Measurements from ENCODE around the gene SNX8.

The SNX8 gene

DNA sequence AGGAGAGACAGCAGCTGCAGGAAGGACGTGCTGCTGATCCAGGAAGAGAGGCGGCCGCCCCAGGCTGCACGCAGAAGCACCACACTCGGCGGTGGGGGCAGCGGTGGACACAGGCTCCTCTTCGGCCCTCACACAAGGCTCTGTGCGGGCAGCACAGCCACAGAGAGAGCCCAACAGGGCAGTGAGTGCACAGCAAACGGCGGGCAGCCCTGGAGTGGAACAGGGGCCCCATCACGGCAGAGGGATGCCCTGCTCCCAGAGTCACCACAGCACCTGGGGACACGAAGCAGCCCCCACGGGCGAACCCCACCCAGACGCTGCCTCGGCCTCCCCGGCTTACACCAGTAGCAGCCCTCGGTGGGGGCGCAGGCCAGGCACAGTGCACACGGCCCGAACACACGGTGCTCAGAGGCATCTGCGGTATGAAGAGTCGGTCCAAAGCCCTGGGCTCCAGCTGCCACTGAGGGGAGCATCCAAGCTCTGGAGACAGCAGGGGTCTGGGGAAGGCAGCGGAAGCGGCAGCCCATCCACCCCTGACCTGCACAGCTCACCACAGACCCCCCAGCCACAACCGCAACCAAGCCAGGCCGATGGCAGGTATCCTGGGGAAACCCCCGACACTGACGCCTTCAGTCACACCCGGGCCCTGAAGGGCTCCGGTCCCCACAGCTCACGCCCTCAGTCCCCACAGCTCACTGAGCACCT, 55.4 kb downstream of the SNX8 start:
- no peak for DNase-seq

DNA sequence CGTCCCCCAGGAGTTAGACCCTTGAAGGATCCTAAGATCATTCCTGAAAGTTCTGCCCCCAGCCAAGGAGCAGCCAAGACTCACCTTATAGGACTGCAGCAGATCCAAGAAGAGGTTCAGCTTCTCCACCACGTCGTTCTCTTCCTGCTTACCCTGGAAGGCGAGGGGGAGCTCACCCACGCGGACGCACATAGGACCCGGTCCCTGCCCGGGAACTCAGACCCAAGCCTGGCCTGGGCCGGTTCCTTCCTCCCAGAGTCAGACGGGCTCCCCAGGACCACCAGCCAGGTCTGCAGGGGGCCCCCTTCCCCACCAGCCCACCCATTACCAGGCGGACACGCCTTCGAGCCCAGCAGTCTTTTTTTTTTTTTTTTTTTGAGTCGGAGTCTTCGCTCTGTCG, 56.6 kb downstream of the SNX8 start:
- DNase-seq = no peak

DNA sequence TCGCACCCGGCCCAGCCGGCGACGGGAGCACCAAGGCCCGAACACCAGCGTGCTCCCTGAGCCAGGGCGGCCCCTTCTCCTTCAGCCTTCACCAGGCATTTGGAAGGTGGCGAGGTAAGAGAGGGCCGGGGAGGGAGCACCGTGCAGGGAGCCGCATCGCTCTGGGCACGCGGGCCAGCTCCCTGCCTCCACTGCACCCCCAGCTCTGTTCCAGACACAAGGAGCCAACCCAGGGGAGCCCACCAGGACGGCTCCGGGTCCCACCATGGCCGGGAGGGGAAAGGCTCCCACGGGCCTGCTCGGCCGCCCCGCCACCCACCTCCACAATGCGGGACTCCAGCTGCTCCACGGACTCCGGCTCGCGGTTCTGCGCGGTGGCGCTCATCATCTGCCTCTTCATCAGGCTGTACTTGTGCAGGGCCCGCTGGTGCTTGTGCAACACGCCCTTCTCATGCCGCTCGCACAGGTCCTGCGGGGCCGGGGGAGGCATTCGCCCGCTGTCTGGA, 57.1 kb downstream of the SNX8 start:
- no peak for DNase-seq

DNA sequence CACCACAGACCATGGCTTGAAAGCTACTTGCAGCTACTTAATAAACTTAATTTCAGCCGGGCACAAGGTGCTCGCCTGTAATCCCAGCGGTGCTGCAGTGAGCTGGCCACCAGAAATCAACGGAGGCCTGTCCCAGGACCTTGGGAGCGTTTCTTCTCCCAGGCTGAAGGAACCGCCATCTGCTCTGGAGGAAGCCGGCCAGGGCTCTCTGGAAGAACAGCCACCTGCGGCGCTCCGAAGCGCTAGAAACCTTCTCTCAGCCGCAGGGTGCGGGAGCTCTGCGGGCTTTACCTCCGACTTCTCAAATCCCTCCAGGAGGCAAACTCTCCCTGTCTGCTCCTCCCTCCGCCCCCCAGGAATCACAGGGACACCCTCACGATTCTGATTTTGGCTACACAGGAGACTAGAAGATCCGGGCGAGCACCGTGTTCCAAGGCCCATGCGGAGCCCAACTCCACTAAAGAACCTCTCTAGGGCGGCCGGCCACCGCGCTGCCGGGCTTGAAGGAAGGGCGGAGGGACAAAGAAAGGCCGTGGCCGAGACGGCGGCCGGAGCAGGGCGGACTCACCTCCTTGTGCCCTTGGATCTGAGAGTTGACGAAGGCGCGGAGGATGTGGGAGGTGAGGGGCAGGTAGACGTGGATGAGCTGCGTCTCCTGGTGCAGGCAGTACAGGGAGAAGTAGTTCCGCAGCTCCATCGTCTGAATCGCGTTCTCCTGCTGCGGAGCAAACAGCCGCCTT, 57.8 kb downstream of the SNX8 start:
- no peak for DNase-seq

DNA sequence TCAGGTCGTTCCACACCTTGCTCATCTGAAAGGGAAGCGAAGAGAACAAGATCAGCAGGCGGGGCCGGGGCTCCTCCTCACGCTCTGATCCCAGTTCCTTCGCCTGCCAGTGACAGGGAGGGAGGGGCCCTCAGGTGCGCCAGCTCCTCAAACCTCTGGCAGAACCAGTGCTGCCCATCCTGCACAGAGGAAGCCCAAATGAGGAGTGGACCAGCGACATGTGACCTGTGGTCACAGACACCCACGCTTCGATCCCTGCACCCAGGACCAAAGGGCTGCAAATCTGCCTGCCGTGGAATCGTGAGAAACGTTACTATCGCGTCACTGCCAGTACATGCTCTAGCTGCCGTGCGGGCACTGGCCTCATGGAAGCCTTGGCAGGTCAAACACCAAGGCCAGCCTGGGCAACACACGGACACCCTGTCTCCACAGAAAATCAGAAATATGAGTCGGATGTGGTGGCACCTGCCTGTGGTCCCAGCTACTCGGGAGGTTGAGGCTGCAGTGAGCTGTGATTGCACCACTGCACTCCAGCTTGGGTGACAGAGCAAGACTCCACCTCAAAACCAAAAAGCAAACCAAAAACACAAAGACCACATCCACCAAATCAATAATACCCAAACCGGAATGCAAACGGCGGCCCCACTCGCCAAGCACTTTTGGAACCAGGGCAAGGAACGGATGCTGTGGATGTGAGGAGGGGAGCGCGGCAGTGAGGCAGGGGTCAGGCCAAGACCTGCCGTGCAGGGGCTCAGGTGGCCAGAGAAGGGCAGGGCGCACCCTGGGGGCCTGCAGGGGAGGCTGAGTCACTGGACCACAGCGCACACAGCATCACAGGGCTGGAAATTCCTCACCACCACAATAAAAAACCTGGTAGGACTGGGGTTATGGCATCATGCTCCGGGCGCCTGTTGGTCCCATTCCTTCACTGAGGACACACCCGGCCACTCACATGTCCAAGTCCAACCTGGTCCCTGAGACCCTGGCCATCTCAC, 58.8 kb downstream of the SNX8 start:
- DNase-seq = no peak

DNA sequence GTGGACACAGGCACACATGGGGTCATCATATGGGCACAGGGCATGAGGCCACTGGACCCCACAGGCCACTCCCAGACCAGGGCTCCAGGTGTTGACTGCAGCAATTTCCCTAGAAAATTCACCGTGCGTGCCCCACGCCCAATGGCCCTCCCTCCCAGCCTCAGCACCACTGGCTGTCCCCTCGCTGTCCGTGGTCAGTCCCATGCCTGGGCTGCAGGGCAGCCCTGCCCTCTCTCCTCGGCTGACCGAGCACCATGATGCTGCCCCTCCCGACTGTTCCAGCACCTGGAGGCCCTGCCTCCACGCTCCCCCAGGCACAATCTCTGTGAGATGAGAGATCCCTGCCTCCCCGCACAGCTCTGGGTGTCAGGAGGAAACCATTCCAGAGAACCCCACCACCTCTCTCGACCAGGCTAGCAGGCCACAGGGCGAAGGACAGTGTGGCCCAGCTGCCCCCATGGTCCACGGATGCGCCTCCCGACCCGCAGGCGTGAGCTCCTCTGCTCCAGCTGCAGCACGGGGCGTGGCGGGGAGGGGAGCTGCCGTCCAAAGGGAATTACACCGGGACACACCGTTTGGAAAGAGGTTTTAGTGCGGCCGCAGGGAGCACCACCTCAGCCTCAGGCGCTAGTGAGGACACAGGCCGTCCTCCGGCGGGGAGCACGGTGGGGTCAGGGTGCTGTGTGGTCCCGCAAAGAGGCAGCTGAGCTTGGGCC, 59.7 kb downstream of the SNX8 start:
- DNase-seq = no peak

DNA sequence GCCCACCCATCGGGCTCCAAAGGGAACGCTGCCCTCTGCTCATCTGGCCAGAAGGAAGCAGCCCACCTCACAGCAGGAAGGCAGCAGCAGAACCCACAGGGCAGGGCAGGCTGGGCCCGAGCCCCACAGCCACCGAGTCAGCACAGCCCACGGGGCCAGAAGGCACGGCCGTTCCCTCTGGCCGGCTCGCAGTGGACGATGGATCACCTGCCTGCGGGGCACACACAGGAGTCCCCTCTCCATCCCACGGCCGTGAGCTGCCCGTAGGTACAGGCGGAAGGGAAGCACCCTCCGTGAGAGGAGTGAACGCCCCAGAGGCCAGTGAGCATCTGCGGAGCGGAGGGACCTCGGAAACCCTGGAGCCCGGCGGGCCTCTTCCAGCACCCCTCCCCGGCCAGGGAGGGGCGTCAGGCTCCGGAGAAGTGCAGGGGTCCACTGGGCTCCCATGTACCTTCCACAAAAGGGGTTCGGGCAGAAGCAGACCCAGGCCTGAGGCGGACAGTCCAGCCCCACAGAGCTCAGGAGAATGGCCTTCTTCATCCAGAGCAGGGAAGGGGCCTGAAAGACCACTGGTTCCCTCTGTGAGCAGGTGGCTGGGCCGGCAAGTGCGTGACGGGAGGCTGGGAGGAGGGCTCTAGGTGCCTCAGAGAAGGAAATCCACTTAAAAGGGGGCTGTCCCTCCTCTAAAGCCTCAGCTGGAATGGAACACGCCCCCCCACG, 60.6 kb downstream of the SNX8 start:
- no peak for DNase-seq

DNA sequence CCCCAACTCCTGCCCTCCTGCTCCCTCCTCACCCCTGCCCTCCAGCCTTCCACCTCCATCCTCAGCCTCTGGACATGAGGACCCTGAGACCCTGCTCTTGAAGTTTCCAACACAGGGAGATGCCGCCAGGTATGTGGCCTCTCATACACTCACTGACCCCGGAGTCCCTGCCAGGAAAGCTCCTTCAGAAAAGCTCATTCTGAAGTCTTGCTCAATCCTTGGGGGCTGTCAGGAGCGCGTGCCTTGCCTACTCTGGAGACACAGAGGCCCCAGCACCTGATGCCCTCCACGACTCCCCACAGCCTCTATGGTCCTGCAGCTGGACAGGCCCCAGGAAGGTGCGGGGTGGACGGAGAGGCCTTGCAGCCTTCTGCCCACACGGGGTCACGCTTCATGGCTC, 61.2 kb downstream of the SNX8 start:
- DNase-seq = peak in 2 of 4 experiments; percentile 27 to 28

DNA sequence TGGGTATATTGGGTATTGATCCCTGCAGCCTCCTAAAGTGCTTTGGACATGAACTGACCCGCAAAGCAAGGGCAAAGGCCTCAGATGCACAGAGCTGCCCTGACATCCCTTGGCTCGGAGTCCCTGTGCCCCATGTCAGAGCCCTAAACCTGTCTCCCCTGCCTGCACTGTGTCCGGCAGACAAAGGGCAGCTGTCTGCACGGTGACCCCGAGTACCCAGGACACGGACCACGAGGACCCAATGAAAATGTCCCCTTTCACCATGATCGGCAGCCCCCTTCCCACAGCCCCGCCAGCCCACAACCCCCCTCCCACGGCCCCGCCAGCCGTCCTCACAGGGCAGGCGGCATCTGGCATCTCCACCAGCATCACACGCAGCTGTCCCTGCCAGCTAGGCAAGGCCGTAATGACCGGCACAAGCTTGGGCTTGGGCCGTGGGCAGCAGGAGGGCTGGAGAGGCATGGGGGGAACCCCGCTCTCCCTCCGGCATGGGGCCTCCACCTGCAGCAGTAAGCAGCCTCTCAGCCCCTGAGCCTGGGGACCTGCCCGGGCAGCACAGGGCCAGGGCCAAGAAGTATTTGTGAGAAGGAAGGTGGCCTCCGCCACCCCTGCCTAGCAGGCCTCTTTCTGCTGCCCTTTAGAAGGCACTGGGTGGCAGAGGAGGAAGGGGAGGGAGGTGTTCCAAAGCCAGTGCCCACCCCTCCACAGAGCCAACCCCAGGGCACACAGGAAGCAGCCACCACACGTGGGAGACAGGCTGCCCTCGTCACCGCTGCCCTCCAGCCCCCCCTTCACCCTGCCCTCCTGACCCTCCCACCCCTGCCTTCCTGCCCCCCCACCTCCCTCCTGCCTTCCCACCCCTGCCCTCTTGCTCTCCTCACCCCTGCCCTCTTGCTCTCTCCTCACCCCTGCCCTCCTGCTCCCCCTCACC, 62.1 kb downstream of the SNX8 start:
- DNase-seq = peak; percentile 42 to 63 (median 57)

DNA sequence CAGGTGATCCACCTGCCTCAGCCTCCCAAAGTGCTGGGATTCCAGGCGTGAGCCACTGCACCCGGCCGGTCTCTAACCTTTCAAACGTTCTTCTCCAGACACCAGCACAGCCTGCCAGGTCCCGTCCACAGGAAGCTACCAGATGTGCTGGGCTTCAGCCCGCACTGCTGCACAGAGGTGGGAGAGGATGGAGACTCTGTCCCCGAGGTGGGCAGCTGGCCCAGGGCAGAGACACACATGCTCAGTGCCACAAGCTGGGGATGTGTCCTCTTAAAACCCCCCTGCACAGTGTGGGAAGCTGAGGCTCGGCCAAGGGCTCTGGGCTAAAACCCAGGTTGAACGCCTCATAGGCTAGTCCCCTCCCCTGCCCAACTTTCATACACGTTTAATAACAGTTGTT, 62.9 kb downstream of the SNX8 start:
- no peak for DNase-seq

DNA sequence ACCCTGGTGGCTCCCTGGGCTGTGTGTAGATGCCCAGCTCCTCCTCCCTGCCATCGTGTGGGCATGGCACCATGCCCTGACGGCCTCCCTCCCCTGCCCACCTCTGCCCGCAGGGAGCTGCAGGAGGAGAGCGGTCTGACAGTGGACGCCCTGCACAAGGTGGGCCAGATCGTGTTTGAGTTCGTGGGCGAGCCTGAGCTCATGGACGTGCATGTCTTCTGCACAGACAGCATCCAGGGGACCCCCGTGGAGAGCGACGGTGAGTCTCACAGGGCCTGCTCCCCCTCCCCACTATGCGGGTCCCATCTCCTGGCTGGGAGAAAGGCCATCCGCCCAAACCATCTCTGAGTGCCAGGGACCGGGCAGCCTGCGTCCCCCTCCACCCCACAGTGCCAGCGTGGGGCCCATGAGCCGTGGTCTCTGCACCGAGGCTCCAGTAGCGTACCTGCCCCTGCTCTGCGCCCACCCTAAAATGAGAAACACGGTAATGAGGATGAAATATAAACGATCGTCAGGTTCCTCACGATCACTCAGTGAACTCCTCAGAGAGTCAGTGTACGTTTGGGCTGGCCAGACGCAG, 64.4 kb downstream of the SNX8 start:
- no peak for DNase-seq

DNA sequence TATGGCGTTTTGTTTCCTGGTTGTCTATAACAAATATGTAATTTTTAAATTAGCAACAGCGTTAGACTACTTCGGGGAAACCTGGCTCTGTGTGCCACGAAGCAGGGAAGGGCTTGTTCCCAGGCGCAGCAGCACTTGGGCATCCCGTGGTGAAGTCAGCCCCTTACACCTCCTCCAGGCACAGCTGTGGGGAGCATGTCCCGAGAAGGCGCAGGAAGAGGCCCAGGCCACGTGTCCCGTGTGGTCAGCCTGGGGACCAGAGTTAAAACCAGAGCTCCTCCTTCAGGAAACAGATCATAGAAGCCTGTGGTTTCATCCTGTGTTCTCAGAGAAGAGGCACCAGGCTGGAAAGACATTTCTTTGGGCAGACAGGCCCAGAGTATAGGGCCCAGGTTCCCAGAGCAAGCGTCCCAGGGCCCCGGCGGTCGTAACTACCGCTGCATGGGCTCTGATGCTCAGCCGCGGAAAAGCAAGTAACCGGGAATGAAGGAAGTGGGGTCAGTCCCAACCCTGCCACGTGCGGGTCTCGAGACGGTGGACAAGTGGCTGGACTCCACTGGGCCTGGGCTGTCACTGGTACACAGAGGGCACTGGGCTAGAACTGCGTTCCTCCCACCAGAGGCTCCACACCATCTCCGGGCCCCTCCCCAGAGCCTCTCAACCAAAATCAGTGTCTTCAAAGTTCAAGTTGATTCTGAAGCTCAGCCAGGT, 65.1 kb downstream of the SNX8 start:
- peak; percentile 86 to 94 (median 93) for DNase-seq

DNA sequence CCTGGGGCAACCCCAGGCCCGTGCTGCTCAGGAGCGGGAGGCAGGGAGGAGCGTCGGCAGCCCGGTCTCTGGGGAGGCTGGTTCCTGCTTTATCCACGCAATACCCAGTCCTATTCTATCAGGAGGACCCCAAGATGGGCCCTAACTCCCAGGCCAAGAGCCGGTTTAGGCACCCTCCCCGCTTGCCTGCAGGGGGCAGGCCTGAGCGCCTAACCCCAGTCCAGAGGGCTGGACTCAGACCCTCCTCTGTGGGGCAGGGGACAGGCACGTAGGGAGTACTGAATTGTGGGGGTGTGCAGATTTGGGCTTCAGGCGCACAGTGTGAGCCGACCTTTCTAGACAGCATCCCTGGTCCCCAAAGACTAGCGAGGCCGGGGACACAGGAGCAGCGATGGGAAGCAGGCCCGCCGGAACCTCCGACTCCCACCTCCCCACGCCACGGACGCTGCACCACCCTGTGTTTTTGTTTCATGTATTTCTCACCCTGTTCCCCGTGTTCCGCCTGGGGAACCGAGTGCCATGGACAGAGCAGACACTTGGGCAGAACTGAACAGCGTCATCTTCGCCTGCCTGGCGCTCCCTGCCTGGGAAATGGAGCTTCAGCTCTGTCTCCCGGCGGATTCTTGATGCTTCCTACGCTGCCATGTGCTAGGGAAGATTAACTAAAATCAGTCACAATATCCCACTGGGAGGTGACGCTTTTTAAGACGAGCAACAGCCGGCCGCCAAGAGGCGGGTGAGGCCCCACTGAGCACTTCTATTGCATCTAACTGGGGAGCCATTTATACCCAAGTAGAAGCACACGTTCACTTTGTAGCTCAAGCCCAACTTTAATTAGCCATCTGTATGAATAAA, 66.9 kb downstream of the SNX8 start:
- peak in 2 of 4 experiments; percentile 33 to 62 for DNase-seq

DNA sequence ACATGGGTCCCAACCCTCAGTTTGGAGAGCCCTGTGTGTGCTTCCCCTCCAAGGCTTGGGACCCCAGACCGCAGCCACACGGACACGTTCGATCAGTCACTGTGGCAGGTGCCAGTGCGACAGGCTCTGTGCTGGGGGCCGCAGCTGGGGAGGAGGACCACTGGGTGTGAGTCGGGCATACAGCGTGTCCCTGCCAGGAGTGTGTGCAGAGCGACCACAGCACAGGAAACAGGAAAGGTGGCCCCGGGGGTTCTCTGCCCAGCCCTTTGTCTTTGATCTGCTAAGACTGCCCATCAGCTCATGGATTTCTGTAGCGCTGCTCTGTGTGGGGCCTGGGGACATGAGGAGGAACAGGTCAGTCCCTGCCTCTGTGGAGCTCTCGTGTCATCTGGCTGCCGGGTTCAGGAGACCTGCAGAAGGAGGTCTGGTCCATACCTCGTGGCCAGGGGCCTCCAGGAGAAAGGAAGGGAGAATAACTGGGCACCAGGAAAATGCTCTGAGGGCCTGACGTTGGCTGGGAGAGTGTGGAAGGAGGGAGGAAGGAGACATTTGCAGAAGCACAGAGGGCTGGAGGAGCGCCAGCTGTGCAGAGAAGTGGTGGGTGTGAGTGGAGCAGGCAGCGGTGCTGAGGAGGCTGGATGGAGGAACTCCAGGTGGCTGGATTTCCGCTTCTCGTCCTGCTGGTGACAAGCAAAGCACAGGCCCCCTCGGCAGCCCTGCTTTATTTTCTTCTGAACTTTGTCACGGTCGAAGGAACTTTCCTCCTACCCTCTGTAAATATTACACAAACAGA, 68.2 kb downstream of the SNX8 start:
- peak; percentile 60 to 84 (median 76) for DNase-seq

DNA sequence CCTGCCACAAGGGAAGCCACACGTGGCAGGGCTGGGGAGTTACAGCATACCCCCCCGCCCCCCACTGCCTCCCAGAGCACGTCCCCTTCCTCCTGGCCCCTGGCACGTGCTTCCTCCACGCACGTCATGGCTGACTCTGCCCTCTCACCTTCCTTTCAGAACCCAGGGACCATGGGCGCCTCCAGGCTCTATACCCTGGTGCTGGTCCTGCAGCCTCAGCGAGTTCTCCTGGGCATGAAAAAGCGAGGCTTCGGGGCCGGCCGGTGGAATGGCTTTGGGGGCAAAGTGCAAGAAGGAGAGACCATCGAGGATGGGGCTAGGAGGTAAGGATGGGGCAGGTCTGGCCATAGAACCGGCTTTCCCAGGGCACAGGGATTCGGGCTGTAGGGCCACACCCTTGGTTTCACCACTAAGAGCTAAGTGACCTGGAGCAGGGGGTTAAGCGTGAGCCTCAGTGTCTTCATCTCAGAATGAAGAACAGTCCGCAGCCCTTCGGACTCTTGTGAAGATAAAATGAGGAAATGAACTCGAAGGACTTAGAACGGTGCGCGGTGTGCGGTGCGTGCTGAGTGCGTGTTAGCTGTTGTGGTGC, 69.7 kb downstream of the SNX8 start:
- peak in 2 of 4 experiments; percentile 37 to 47 for DNase-seq

DNA sequence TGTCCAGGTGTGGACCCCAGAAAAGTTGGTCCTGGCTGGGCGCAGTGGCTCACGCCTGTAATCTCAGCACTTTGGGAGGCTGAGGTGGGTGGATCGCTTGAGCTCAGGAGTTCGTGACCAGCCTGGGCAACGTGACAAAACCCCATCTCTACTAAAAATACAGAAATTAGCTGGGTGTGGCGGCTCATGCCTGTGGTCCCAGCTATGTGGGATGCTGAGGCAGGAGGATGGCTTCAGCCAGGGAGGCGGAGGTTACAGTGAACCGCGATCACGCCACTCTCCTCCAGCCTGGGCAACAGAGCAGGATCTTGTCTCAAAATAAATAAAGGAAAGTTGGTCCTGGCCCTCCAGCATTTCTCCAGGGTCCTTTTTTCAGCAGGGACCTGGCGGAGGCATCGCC, 70.8 kb downstream of the SNX8 start:
- DNase-seq = no peak
